ENCODE measurements around the gene ERBIN.
"Not testable (repeated sequence)": the region's sequence is repeated elsewhere in the genome, so short reads cannot be mapped to it uniquely, and the experiment has no call there.

Gene ERBIN

DNA sequence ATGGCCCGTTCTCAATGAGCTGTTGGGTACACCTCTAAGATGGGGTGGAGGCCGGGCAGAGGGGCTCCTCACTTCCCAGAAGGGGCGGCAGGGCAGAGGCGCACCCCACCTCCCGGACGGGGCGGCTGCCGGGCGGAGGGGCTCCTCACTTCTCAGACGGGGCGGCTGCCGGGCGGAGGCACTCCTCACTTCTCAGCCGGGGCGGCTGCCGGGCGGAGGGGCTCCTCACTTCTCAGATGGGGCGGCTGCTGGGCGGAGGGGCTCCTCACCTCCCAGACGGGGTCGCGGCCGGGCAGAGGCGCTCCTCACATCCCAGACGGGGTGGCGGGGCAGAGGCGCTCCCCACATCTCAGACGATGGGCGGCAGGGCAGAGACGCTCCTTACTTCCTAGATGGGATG lies 31.3 kb downstream of the ERBIN start:
- not testable (repeated sequence) for DNase-seq (ENCODE audit: low spot score)

GRCh38 chr5:65961633-65962032 lies 35.3 kb downstream of the ERBIN start:
- DNase-seq (ENCODE audit: low spot score): no peak

- no peak for DNase-seq (ENCODE audit: low spot score)
Measured at GRCh38 chr5:65967288-65968066, 41.1 kb downstream of the ERBIN start.

- no peak for DNase-seq (ENCODE audit: low spot score)
Measured at GRCh38 chr5:65969539-65970393, 43.4 kb downstream of the ERBIN start.

DNA sequence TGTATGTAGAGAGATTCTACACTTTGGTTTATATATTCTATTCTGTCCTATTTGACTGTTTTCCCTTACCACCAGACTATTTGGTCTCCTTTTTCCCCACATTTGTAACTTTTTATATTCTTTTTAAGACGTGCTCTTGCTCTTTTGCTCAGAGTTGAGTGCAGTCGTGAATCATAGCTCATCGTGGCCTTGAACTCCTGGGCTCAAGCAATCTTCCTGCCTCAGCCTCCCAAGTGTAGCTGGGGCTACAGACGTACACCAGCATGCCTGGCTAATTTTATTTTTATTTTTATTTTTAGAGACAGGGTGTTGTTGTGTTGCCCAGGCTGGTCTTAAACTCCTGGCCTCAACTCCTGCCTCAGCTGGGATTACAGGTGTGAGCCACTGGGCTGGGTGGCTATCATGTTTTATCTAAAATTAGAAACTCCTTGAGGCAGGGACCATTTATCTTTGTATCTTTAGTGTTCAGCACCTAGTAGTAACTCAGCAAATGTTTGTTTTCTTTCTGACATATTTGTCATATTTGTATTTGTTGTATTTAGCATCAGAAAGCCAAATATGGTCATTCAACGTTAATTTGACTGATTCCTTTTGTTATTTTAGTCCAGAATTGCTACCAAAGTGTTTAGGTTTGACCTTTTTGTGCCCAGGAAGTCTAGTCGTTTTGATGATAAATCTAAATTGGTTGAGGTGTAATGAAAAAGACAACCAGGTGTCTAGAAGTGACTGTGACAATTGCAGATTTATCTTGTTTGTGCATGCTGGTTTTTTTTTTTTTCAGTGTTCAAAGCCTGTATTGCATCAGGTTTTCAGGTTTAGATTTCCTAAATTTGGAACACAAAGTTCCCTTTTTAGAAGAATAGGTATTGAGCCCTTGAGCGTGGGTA lies 44.3 kb downstream of the ERBIN start:
- DNase-seq (ENCODE audit: low spot score): no peak

DNA sequence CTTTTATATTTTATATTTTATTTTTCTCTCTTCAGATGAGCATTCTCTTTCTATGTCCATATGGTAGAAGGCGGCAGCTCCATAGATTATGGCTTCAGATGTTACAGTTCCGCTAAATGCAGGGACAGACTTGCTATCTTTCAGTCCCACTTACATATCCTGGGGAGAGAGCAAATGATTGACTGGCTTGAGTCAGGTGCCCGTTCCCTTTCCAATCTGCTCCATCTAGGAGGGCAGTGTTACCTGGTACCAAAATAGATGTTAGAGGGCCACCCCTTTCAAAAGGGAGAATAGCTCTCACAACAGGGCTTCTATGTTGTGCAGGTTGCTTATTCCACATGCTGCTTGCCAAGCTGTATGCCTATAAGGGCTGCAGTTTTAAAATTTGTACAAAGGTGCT lies 45.3 kb downstream of the ERBIN start:
- DNase-seq (ENCODE audit: low spot score): no peak

DNA sequence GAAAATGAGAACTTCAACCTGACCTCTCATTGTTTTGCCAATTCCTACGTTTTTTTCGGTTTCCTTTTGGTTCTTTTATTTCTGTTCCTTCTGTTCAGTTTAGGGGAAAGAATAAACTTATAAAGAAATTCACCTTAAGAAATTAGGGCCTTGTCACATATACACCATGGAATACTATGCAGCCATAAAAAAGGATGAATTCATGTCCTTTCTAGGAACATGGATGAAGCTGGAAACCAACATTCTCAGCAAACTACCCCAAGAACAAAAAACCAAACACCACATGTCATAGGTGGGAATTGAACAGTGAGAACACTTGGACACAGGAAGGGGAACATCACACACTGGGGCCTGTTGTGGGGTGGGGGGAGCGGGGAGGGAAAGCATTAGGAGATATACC lies 46.5 kb downstream of the ERBIN start:
- not testable (repeated sequence) for DNase-seq (ENCODE audit: low spot score)

- DNase-seq (ENCODE audit: low spot score): no peak
Measured at GRCh38 chr5:65978251-65978650, 51.9 kb downstream of the ERBIN start.

DNA sequence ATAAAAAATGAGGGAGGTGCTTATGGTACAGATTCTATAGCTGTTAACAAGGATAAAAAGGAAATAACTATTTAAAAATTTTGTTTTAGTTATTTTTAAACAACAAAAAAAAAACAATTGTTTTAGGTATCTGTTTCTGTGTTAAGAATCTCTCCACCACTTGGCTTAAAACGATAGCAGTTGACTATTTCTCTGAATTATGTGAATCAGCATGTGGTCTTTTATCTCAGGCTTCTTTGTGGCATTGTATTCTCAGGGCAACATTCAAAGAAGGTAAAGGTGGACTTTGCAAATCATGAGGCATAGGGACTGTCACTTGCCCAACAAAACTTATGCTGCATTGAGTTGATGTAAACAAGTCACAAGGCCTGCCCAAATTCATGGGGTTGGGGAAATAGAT lies 55.2 kb downstream of the ERBIN start:
- DNase-seq (ENCODE audit: low spot score): no peak

DNA sequence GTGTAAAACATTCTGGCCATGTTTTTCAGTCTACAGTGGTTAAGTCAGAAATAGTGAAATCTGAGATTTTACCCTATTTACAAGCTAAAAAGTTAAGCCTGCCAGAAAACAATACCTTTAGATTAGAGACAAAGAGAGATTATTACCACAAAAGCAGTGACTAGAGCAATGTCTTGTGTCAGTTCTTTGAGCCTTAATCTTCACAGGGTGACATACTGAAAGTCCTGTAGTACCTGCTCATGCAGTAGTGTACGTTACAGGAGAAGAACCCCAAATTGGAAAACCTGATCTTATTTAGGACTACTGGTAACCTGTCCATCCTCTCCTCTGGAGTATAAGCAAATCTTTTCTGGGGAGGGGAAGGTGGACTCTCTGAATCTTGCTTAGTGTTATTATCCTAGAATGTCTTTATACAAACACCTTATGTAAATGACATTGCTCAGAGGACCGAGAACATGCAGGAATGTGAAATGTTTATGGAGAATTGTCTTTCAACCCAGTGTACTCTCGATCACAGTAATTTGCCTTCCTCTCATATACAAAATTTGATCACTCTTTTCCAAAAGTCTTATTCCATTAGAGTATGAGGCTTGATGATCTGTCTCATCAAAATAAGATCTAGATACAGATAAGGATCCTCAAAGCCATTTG lies 55.7 kb downstream of the ERBIN start:
- DNase-seq (ENCODE audit: low spot score): no peak

- no peak for DNase-seq (ENCODE audit: low spot score)
Measured at GRCh38 chr5:65982635-65983034, 56.3 kb downstream of the ERBIN start.

DNA sequence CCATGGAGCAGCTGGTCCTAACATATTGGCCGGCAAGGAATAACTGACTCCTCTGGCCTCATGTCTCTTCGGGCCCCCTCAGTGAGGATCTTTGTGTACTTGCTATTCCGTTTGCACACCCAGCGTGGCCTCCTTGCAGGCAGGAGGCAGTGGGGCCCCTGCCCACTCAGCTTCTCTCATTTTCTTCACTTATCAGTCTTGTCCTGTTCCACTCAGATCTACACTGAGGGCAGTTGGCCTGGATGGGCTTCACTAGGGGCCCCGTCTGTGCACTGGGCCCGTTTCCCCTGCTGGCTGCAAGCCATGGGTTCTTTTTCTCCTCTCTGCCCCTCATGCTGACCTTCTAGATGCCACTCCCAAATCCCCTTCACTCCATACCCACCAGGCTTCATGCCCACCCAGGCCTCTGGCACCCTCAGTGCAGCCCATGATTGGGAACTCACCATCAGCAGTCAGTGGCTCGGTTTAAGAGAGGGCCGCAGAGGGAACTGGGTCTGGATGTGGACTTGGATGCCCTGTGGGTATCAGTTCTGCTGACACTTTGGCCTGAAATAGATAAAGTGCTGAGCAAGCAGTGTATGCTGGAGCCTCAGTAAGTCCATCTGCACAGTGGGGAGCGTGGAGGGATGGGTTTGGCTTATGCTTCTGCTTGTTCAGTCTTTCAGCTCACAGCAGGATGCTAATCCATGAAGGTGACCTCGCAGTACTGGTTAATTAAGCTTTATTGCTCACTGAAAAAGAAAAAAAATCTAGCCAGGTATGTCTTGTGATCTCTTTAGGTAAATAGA lies 57.9 kb downstream of the ERBIN start:
- DNase-seq (ENCODE audit: low spot score): no peak

DNA sequence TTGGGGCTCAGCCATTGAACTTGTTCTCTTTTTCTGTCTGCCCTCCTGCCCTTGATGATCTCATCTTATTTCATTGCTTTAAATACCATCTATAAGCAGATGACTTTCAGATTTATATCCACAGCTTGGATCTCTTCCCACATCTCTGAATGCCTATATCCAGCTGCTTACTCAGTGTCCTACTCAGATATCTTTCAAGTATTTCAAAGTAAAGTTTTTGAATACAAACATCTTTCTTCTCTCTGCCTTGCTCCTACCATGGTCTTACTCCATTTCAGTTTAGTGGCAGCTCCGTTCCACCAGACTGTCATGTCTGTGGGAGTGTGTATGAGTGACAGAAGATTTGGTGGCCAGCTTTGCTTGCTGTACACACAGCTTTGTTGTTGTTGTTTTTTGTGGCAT lies 59.7 kb downstream of the ERBIN start:
- no peak for DNase-seq (ENCODE audit: low spot score)

GRCh38 chr5:65986796-65987195 lies 60.4 kb downstream of the ERBIN start:
- DNase-seq (ENCODE audit: low spot score): no peak

GRCh38 chr5:65987982-65988381 lies 61.6 kb downstream of the ERBIN start:
- DNase-seq (ENCODE audit: low spot score): no peak

DNA sequence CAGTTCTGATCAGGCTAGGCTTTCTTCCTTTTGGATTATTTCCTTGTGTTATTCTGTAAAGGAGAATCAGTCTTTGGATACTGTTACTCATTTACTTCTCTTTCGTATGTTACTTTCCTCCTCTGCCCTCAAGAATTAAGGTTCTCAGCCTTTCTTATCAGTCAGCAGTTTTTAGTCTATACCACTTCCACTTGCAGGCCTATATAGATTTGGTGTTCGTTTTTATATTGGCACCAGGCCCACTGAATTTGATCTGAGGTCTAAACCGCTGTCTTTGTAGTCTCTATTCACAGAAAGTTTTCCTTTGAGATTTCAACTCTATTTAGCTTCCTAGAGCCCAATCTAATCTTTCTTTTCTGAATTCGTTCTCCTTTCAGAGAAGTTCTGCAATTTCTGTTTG lies 62.8 kb downstream of the ERBIN start:
- DNase-seq (ENCODE audit: low spot score): no peak

GRCh38 chr5:65992630-65993029 lies 66.3 kb downstream of the ERBIN start:
- DNase-seq (ENCODE audit: low spot score): no peak

DNA sequence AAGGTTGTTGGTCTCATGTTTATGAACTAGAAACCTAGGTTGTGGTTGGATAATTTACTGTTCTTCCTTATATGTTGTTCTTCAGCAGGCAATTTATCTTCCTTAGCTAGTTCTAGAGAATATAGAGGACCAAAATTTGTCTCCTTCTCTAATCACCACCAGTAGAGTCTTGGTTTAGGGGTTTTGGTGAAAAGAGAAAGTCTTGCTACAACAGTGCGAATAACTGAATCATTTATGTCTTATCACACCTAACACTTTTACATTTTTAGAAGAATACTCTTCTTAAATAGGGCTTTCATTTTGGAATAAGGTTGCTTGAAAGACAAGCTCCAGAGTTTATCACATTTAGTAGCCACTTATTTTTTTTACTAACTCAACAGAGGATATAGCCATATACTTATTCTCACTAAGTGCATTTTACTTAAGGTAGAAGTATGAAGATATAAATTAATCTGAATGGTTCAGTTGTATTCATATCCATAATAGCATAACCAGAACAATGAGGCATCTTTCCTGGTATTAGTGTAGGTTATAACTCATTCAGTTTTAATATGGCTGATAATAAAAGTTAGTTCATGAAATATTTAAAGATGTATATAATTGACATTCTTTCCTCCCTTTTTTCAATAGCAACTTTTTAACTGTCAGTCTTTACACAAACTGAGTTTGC lies 67.9 kb downstream of the ERBIN start:
- DNase-seq (ENCODE audit: low spot score): no peak

DNA sequence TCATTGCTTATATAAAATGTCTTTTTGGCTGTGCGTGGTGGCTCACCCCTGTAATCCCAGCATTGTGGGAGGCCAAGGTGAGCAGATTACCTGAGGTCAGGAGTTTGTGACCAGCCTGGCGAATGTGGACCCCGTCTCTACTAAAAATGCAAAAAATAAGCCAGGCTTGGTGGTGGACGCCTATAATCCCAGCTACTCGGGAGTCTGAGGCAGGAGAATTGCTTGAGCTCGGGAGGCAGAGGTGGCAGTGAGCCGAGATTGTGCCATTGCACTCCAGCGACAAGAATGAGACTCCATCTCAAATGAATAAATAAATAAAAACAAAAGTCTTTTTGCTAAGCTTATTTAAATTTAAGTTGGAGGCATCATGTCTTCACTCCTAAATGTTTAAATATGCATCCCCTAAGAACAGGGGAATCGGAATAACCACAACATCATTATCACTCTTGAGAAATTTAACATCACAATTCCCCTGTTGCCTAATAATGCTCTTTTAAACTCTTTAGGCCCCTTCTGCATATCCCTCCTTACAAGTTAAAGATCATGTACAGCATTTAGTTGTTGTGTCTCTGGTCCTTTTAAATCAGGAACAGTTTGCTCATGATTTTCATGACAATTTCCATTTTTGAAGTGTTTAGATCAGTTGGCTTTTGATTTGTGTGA lies 72.8 kb downstream of the ERBIN start:
- DNase-seq (ENCODE audit: low spot score): no peak

DNA sequence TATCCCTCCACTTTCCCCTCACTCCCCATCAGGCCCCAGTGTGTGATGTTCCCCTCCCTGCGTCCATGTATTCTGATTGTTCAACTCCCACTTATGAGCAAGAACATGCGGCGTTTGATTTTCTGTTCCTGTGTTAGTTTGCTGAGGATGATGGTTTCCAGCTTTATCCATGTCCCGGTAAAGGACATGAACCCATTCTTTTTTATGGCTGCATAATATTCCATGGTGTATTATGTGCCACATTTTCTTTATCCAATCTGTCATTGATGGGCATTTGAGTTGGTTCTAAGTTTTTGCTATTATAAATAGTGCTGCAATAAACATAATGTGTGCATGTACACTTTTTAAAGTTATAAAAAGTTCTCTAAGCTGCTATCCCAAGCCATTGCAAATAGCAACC lies 75.6 kb downstream of the ERBIN start:
- DNase-seq (ENCODE audit: low spot score): no peak

All from iPS-NIHi11 (cell line).